ENCODE data around the gene MADD.
"Not testable (repeated sequence)": the region's sequence is repeated elsewhere in the genome, so short reads cannot be mapped to it uniquely, and the experiment has no call there.

The MADD gene

DNA sequence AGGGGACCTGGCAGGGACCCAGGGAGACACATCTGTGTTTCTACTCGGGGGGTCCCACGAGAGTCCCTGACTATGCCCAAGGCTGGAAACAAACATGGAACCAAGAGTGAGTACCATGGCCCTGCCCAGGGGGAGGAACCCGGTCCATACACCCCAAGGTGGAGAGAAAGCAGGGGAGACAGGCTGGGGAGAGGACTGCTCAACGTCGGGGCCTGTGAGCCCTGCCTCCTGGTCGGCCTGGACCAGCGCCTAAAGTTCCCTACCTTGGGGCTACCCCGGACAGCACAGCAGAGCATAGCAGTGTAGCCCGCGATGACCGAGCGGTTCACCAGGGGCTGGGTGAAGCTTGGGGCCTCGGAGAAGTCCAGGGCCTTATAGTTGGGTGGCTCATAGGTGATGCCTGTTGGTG, 62.4 kb downstream of the MADD start:
- H3K4me3 ChIP-seq (ENCODE audit: low read length), result no peak overlapping the region
- DNase-seq (ENCODE audit: low read depth, low spot score), result no peak

DNA sequence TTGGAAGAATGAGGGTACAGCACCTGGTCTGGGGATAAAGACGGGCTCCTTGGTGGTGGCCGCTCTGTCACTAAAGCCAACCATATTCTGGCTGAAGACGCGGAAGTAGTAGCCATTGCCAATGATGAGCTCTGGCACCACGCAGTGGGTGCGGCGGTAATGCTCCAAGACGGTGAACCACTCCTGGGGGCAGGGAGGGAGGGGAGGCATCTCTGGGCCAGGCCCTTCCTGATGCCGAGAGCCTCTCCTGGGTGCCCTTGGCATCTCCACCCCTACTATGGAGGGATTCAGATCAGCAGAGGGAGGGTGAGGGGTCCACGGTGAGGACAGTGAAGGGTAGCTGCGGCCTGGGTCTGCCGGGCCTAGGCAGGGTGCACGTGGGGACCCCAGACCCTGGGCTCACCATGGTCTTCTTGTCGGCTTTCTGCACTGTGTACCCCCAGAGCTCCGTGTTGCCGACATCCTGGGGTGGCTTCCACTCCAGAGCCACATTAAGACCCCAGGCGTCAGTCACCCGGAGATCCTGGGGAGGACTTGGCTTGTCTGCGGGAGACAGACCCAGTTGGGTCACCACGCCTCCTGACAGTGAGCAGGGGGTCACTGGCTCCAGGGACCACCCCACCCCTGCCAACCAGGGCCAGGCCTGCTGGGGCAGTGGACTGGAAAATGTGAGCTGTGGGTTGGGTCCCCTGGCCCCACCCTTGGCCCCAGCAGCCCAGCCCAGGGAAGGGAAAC, 63.0 kb downstream of the MADD start:
- no peak for DNase-seq (ENCODE audit: low read depth, low spot score)

DNA sequence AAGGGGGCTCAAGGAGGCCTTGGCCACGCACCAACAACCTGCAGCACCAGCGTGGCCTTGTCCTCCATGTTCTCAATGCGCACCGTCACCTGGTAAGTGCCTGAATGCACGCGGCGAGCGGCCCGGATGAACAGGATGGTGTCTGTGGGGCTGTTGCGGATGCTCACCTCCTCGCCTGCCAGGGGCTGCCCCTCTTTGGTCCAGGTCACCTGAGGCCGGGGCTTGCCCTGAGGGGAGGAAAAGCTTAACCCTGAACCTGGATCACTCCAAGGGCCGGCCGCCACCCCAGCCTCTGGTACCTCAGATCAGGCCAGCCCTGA, 63.6 kb downstream of the MADD start:
- H3K4me3 ChIP-seq (ENCODE audit: low read length), result no peak overlapping the region
- DNase-seq (ENCODE audit: low read depth, low spot score), result no peak

More for the DNA sequence above, 63.0 kb downstream of the MADD start:
- no peak overlapping the region for H3K4me3 ChIP-seq (ENCODE audit: low read length)

DNA sequence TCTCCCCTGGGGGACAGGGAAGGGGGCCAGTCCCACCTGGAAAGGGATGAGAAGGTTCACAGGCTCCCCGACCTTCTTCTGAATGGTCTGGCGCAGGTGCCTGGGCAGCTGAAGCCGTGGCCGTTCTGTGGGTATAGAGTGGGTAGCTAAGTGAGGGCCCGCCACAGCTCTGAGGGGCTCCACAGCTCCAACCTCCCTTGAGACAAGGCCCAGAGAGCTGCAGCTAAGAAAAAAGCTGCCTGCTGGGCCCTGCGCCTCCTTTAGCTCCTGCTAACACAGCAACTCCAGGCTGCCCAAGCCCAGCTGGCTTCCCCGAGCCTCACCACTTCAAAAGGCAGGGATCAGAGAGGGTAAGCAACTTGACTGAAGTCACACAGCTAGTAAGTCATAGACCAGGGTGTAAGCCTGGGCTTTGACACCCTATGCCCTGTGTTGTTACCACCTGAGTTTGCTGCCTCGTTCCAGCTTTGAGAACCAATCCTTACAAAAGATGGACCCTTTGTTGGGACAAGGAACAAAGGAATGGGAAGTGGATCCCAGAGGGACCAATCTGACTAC, 64.0 kb downstream of the MADD start:
- peak; percentile 54 for DNase-seq (ENCODE audit: low read depth, low spot score)
- no peak overlapping the region for H3K4me3 ChIP-seq (ENCODE audit: low read length)

DNA sequence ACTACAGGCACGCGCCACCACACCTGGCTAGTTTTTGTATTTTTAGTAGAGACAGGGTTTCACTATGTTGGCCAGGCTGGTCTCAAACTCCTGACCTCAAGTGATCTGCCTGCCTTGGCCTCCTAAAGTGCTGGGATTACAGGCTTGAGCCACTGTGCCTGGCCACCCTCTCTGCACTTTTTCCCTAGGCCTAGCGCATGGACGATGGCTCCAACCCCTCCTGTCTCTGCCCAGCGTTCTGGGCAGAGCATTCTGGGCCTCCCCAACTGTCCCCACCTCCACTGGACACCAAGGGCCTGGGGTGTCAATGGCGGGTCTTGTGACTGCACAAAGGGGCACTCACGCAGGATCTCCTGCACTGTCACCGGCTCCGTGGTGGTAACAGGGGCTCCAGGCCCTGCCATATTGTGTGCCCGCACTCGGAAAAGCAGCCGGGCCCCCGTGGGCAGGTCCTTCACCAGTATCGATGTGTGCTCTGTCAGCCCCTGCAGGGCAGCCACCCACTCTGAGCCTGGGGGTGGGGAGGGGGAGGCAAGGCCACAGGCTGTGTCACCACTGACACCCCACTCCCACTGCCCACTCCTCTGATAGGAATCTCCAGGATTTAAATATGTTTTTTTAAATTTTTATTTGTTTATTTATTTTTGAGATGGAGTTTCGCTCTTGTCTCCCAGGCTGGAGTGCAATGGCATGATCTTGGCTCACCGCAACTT, 64.9 kb downstream of the MADD start:
- DNase-seq (ENCODE audit: low read depth, low spot score), result not testable (repeated sequence)

DNA sequence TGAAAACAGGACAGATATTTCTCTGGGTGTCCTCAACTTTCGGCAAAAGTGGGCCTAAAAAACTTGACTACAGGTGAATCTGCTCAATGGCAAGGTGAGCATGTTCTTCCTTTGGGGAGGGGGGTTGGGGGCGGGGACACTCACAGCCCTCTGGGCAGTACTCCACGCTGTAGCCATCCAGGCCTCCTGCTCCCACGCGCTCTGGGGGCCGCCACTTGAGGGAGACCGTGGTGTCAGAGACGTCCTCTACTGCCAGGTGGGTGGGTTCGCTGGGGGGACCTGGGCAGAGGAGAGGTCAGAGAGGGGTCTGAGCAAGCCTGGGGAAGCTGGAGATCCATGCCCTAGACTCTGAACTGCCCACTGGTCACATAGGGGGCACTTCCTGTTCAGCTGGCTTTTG, 65.8 kb downstream of the MADD start:
- DNase-seq (ENCODE audit: low read depth, low spot score), result no peak
- H3K4me3 ChIP-seq (ENCODE audit: low read length), result no peak overlapping the region

More for the DNA sequence above, 64.9 kb downstream of the MADD start:
- not testable (repeated sequence) for H3K4me3 ChIP-seq (ENCODE audit: low read length)

DNA sequence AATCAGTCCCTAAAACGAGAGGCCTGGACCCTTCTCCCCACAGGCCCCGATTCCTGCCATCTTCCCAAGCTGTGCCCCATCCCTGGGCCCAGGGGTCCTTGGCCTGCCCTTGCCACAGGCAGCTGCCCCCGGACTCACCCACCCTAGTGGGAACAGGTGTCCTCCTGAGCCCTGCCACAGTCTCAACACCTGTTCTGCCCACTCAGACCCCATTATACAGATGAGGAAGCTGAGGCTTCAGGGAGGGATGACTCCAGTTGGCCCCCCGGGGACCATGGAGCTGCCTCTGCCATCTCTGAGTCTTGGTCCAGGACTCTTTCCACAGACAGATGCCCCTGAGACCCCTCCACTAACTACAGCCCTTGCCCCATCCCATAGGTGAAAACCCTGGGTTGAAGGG, 66.7 kb downstream of the MADD start:
- H3K4me3 ChIP-seq (ENCODE audit: low read length), result no peak overlapping the region
- no peak for DNase-seq (ENCODE audit: low read depth, low spot score)

DNA sequence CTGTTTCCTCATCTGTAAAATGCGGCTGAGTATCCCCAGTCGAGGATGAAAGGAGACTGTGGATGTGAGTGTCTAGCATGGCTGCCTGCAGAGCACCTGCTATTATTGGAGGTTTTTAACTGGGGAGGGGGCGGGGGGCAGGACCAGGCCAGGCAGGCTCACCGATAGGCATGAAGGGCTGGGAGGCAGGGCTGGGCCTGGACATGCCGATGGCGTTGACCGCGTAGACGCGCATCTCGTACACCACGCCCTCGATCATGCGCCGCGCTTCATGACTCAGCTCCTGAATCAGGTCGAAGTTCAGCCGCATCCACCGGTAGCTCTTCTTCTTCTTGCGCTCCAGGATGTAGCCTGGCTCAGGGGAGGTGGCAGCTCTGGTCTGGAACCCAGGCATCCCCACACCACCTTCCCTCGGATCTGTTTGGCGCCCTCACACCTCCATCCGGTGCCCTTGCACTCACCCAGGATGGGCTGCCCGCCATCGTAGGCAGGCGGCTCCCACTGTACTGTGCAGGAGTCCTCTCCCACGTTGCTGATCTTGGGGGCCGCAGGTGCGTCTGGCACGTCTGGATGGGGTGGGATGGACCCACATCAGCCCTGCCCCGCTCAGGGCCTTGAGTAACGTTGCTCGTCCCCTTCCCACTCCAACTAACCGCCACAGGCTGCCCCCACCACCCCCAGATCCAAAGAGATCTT, 67.4 kb downstream of the MADD start:
- H3K4me3 ChIP-seq (ENCODE audit: low read length), result no peak overlapping the region
- DNase-seq (ENCODE audit: low read depth, low spot score), result no peak

DNA sequence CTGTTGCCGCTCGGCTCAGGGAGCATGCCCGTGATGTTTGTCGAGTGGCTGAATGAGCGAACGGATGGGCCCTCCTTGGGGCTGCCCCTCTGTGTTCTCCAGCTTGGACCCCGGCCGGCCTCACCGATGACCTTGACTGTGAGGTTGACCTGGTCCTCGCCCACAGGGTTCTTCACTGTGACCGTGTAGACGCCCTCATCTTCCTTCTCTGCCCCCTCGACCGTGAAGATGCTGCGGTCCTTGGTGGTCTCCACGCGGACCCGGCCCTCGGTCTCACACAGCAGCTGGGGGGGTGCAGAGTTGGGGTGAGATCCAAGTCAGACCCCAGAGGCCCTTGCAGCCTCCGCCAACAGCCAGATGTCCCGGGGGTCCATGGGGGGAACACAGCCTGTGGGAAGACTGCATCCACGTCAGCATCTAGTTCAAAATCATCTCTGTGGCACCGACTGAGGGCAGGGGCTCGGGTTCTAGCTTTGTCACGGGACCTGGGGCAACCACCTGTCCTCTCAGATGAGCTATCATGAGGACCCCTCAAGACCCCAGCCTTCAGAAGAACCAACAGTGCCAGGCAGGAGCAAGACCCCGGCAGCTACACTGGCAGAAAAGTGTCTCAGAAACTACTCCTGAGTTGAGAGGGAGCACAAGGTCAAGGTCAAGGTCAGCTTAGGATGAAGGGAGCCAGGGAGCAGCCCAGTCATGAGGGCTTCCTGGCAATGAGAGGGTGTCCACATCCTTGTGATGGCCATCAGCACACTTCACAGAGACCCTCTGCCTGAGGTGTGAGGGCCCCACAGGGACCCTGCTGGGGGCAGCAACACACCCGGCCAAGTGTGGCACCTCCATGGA, 68.7 kb downstream of the MADD start:
- no peak for DNase-seq (ENCODE audit: low read depth, low spot score)
- H3K4me3 ChIP-seq (ENCODE audit: low read length), result no peak overlapping the region

DNA sequence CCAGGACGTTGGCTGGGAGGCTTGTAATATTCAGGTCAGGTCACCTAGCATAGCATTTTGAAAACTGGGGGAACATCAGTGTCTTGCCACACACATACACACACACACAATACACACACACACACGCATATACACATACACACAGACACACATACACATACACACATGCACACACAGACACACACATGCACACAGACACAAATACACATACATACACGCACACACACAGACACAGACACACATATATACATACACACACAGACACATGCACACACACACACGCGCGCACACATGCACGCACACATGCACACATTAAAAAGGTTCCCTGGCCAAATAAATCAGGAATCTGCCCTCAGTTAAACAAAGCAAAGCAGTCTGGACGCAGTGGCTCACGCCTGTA, 70.1 kb downstream of the MADD start:
- DNase-seq (ENCODE audit: low read depth, low spot score), result no peak
- H3K4me3 ChIP-seq (ENCODE audit: low read length), result no peak overlapping the region

DNA sequence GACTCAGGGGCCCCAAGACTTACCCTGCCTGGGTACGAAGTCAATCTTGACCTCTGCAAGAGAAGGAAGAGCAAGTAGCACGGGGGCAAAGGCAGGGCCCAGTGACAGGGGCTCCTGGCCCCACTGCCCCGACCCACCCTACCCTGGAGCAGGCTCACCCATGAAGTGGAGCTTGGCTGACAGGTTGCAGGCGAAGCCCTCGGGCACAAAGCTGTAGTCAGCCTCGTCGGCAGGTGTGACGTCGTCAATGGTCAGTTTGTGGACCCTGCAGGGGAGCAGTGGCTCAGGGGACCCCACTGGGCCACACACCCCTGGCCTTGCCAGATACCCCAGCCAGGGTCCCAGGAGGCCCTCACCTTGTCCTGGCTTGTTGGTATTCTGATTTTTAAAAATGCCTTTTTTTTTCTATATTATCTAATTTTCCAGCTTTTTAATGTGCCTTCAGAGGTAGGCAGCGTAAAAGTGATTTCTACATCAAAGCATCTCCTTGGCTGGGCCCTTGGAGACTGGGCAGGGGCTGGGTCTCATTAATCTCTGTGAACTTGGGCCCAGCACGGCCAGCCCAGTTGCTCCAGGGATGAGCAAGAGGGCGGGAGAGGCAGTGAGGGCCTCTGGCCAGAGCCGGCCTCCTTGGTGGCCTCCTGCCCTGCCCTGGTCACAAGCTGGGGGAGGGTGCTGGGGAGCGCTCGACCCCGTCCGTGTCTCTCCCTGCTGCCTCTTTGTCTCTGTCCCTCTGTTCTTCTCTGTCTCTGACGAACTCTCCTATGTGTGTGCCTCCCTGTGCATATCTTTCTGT, 71.2 kb downstream of the MADD start:
- DNase-seq (ENCODE audit: low read depth, low spot score), result no peak
- H3K4me3 ChIP-seq (ENCODE audit: low read length), result no peak overlapping the region

DNA sequence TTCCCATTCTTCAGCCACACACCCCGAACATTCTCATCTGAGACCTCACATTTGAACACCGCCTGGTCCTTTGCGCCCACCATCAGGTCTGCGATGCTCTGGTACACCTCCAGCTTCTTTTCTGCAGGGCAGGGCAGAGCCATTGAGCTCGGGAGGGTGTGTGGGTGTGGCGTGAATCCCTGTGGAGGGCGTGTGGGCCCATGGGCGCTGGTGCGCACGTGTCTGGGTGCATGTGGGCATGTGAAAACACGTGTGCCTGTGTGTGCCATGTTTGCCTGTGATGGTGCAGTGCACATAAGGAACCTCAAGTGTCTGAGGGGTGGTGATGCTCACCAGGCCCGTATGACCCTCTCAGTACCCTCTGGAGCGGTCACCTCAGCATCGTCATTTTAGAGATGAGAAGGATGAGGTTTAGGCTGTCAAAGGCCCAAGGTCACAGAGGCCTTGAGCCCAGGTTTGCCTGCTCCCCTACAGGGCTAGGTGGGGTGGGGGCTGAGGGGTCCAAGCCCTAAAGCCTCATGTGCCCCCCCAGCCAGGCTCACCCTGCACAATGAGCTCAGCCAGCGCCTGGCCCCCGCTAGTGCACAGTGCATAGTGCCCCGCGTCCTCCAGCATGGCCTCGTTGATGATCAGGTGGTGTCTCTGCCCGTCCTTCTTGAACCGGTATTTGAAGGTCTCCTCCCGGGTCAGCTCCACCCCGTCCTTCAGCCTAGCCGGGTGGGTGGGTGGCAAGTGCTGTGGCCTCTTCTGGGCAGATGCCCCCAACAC, 72.3 kb downstream of the MADD start:
- H3K4me3 ChIP-seq (ENCODE audit: low read length), result no peak overlapping the region
- DNase-seq (ENCODE audit: low read depth, low spot score), result no peak

DNA sequence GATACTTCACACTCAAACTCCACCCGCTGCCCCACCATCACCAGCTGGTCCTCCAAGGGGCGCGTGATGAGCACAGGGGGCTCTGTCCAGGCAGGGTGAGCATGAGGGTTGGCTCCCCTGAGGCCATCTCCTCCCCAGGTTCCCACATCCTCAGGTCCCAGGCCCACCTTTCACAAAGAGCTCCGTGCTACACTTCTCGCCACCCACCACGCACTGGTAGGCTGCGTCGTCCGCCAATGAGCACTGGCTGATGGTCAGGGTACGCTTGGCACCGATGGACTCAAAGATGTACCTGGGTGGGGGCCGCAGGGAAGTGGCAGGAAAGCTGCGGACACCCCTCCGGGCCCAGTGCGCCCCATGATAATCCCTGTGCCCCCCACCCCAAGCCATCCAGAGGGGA, 72.9 kb downstream of the MADD start:
- DNase-seq (ENCODE audit: low read depth, low spot score), result no peak
- H3K4me3 ChIP-seq (ENCODE audit: low read length), result no peak overlapping the region

DNA sequence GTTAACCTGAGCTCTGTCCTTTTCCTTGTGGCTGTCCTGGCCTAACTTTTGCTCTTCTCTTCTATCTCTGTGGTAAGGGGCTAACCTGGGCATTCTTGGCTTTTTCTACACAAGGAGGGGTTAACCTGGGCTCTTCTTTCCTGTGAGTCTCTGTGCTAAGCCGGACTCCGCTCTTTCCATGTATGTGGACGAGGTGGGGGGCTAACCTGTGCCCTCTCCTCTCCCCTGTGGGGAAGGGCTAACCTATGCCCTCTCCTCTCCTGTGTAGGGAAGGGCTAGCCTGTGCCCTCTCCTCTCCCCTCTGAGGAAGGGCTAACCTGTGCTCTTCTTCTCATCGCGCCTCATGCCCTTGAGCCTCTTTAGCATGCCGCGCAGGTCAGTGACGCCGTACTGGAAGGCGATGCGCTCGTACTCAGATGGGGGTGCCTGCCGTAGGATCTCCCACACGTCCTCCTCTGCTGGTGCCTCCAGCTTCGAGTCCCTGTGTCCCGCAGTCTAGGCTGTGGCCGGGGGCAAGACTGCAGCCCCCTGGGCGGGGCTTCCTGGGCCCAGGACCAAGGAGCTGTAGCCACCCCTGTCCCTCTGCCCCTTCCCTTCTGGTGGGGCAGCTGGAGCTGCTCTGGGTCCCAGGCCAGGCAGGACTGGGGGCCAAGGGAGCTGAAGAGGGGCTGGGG, 76.1 kb downstream of the MADD start:
- no peak for DNase-seq (ENCODE audit: low read depth, low spot score)

DNA sequence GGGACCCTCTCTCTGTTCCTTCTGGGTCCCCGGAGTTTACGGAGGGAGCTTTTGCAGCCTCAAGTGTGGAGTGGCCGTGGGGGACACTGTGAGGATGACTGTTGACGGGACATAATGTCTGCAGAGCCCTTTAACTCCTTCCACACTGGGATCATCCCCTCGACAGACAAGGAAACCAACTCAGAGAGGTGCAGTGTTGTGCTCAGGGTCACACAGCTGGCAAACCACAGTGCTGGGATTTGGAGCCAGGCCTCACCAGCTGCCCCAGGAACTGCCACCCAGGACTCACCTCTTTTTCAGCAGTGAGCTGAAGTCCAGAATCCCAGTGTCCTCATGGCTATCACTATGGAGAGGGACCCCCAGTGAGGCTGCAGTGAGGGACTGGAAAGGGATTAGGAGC, 77.2 kb downstream of the MADD start:
- no peak for DNase-seq (ENCODE audit: low read depth, low spot score)
- no peak overlapping the region for H3K4me3 ChIP-seq (ENCODE audit: low read length)

More for the DNA sequence above, 76.1 kb downstream of the MADD start:
- H3K4me3 ChIP-seq (ENCODE audit: low read length), result no peak overlapping the region

DNA sequence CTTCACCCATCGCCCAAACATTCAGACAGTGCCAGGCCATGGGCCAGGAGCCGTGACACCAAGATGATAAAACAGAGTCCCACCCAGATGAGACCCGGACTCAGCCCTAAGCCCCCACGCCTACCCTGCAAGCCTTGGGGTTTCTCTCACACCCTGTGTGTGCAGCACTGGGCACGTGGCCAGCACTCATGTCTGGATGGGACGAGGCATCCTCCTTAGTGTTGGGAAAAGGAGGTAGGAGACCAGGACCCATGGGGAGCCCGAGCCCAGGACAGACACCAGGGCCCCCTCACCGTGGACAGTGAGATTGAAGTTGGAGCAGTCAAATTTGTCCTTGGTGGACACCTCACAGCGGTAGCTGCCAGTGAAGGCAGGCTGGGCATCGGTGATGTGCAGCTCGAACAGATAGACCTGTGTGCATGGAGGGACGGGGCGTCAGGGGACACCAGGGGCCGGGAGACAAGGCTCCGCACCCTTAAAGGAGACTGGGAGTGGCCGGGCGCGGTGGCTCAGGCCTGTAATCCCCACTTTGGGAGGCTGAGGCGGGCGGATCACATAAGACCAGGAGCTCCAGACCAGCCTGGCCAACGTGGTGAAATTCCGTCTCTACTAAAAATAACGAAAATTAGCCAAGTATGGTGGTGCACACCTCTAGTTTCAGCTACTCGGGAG, 78.3 kb downstream of the MADD start:
- H3K4me3 ChIP-seq (ENCODE audit: low read length), result no peak overlapping the region
- no peak for DNase-seq (ENCODE audit: low read depth, low spot score)

DNA sequence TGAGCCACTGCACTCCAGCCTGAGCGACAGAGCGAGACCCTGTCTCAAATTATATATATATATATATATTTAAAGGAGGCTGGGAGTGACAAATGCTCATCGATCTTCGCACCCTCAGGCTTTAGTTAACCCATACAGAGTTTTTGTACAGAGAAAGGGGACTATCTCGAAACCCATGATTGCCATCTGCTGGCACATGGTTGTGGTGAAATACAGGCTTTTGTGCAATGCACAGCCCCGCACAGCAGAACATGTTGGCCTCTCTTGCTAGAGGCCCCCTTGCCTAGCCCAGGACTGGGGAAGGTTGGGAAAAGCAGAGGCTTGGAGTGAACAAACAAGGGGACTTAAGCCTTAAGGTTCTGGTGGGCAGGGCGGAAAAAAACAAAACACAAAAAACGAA, 78.9 kb downstream of the MADD start:
- H3K4me3 ChIP-seq (ENCODE audit: low read length), result no peak overlapping the region
- peak; percentile 46 for DNase-seq (ENCODE audit: low read depth, low spot score)
